HG02981 (cell line): ENCODE data around the gene TM2D3.

Experiments used
- ATAC-seq: cut with Tn5 transposase; IDR thresholded peaks from one replicate; pipeline ENCODE4 v1.9.1; 2021; ENCODE audit warnings: mild to moderate bottlenecking, moderate library complexity; ENCODE audit not compliant: unreplicated experiment

TM2D3 gene

DNA sequence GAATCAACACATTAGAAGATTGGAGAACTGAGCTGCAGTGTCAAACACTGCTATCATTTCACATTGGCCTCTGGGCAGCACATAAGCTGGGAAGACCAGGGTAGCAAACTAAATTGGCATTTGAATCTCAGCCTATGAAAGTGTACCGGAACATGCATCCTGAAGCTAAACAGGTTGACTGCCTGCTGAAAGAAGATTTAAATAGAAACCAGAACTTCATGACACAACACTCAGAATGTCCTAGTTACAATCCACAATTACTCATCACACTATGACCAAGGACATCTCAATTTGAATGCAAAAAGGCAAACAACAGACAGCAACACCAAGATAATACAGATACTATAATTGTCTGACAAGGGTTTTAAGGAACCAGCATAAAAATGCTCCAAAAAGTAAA is 26.2 kb downstream of the TM2D3 start:
- ATAC-seq: no peak

DNA sequence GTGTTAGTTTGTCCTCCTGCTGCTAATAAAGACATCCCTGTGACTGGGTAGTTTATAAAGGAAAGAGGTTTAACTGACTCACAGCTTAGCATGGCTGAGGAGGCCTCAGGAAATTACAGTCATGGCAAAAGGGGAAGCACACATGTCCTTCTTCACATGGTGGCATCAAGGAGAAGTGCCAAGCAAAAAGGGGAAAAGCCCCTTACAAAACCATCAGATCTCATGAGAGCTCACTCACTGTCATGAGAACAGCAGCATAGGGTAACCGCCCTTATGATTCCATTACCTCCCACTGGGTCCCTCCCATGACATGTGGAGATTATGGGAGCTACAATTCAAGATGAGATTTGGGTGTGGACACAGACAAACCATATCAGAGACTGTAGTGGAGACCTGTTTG is 27.0 kb downstream of the TM2D3 start:
- no peak for ATAC-seq

DNA sequence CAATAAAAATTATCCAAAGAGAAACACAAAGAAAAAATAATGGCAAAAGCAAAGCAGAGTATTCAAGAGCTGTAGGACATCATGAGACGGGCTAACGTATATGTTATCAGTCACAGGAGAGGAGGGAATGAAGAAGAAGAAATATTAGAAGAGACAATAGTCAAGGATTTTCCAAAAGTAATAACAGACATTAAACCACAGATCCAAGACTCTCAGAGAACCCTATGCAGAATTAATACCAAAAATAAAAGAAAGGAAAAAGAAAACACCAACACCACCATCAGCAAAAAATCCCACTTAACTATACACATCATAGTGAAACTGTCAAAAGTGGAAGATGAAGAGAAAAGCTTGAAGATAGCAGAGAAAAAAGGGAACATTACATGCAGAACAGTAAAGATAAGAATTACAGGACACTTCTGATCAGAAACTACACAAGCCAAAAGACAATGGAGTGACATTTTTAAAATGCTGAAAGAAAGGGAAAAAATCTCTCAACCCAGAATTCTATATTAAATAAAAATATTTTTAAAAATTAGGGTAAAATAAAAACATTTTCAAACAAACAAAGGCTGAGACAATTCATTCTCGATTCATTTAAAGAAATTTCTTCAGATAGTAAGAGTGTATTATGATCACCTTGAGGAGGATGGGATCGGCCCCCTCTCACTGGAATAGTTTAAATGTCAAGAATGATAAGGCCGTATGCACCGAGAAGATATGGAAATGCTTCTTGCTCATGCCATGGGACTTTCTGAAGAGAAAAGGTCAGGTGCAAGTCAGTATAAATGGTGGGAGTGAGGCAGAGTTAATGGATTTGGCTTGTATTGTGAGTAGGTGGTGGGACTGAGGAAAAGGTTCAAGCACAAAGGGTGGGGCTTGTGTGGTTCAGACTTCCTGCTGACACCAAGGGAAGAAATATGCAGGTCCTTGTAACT is 28.5 kb downstream of the TM2D3 start:
- ATAC-seq: no peak

DNA sequence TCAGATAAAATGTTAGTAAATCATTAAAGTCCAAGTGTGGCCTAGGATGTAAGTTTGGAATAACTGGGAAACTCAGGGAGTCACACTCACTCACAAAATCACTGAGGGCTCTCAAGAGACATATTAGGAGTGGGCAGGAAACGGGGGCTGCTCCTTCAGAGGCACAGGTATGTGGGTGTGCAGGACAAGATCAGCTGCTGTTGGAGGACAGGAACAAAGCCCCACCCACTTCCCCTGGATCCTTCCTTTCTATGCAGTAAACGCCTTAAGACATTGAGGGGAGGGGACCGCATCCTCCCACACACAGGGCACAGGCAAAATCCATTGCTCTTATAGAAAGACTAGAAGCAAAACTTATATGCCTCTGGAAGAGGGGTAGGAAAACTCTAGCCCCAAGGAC is 30.2 kb downstream of the TM2D3 start:
- no peak for ATAC-seq

DNA sequence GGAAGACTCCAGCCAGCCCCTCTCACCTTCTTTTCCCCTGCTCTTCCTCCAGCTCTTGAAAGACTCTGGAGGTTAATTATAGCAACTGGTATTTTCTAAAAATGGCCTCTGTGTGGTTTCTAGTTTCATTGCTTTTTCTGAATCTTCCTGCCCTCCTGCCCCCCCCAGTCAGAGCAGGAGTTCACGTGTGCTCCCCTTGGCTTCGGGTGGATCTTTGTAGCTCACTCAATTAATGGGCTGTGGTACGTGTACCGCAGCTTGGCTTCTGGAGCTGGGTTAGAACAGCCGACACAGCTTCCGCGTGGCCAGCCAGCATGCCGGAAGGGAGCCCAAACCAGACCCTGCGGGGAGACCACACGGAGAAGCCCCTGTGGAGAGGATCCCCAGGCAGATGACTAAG is 31.5 kb downstream of the TM2D3 start:
- ATAC-seq: no peak

DNA sequence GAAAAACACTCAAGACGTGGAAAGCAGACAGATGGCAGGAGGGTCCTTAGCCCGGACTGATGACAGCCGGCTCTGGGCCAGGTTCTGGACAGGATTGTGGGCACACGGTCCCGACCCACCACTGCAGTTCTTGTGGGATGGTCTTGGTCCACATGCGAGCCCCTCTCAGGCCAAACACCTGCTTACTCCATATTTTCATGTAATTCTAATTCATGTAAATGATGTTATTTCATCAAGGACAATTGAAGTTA is 32.6 kb downstream of the TM2D3 start:
- ATAC-seq: no peak

DNA sequence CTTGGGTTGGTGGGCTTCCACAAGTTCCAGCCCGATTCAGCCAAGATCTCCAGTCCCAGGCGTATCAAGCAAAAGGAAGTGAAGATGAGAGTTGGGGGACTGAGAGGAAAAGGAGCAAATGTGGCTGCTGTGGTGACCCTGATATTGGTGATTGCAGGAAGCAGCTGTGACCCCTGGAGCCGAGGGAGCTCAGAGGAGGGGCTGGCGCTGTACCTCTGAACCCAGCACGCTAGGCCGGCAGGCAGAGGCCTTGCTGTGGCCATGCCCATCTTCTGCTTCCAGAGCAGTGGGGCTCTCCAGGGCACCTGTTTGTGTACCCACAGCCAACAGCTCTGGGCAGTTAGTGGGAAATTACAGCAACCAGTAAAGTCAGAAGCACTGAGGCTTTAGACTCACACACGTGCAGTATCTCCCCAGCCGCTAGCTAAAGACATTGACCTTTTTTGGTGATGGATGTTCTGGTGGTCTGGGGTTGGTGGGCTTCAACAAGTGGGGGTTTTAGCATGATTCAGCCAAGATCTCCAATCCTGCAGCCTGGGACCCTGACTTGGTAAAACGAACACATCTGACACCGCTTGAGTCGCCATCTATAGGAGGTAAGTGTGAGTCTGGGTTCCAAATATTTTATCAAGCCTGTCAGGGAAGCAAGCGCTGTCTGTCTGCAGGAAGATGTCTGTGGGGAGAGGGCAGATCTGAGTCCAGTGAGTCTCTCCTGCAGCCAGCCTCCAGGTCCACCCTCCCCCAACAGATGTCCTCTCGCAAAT is 33.1 kb downstream of the TM2D3 start:
- ATAC-seq: no peak

DNA sequence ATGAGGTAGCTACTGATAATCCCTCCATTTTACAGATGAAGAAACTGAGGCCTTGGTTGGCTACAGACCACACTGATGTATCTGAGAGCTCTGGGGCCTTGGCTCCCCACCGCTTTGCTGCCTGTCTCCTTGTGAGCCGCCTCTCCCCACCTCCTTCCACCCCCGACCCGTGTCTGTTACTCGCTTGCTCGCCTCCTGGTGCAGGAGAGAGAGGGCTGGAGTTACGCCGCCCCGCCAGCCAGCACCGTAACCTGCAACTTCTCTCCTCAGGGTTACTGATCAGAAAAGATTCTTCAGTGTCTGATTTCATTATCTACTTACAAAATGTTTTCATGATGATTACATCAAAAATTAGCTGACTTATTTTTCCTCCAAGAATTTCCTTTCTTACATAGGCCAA is 34.1 kb downstream of the TM2D3 start:
- no peak for ATAC-seq

DNA sequence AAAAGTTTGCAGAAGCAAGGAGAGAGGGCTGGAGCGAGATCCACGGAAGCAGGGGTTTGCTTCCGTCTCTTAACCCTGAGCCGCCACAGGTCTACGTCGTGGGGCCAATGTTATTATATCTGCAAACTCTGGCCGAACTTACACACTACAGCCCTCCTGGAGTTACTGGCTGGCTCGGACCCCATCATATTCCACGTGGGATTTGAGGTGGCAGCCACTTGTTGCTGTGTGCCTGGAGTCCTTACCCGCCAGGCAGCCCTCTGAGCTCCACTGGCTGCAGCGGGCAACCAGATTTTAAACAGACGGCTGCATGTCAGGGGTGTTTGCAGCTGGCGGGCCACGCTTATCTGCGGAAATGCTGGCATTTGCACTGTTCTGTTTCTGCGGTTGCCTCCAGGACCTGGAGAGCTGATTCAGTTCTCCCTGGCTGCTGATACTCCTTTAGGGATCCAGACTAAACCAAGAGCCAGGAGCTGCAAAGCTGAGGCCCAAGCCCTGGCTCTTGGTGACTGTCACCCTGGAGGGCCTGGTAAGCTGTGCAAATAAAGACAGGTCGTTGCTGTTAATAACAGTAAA is 34.7 kb downstream of the TM2D3 start:
- ATAC-seq: no peak

DNA sequence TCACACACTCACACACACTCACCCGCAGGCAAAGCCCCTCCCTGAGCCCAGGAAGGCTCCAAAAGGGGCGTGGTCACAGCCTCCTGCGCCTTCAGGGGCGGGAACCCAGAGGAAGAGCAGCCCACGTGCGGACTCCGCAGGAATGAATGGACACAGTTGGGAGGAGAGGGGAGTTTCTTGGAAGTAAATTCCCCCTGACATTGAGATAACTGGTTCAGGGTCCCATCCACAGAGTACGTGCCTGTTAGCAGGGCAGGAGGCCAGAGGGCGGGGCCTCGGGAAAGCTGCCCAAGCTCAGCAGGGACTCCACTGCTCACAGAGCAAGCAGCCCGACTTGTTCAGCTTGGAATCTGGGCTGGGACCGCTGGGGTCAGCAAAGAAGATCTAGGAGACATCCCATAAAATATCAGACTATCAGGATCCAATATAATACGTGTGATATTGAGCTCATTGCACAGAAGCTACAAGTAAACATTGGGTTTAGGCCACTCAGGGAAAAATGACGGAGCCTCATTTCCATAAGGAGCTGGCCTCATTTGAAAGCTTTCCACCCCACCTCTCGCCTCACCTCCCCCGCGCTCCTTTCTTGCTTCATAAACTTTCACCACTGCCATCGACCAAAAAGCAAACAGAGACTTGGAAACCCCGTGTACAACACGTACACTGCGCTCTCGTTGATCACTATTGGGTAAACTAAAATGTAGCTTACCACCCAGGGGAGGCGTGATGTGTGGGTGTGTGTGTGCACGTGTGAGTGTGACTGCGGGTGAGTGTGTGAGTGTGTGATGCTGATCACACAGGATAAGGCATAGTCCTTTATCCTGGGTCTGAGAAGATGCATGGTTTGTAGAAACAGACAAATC is 36.0 kb downstream of the TM2D3 start:
- no peak for ATAC-seq

DNA sequence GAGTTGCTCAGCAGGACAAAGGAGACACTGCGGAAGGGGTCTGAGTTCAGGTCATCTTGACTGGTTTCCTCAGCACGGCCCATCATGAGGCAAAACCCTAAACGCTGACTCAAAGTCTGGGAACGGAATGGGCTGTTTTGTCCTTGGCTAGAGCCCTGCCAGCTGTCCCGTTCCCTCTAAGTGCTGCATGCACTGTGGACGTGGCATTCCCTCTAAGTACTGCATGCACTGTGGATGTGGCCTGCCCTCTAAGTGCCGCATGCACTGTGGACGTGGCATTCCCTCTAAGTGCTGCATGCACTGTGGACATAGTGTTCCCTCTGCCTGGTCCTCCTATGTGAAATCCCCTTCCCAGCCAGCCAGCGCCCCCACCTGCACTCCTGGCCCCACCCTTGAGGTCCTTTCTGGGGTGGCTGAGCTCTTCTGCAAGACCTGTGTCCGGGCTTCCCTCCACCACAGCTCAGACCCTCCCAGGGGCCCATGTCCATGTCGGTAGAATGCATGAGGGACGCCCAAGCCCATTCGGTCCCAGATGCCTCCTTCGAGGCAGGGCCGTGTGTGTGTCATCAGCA is 36.7 kb downstream of the TM2D3 start:
- no peak for ATAC-seq

DNA sequence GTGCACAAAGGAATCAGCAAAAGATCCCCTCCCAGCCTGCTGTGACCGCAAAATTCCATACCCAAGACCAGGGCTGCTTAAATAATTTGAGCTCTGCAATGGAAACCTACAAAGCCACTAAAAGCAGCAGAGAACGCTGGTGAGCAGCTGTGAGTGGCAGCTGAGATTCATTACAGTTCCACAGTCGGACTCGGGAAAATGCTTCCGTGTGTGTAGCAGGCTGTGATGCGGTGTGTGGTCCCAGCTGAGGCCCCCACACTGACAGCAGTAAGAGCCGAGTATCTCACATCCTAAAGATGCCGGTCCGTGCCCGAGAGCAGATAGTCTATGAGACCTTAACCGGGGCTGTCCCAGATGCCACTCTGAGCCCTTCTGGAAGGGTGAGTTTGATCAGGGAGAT is 37.4 kb downstream of the TM2D3 start:
- no peak for ATAC-seq

DNA sequence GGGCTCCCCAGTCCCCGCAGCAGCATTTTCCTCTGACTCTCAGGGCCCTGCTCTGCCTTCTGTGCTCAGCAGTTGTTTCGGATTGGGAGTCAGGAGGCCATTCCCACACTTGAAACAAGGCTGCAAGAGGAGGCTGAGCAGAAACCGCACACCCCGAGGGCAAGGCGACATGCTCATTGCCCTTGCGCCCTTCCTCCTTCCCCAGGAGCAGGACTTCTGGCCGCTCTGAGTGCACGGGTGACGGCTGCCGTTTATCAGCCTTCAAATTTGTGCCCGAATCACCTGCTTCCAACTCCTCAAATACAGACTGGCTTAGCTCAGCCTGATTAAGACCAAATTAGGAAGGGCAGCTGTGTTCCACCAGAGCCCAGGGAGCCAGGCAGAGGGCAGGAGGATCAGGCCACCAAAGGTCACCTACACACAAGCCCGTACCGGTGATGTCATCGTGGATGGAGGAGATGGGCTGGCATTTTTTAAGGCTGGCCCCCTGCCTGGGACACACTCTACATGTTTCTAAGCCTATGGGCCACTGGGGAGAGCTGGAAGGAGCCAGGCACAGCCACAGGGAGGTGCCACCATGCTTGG is 38.1 kb downstream of the TM2D3 start:
- ATAC-seq: no peak

DNA sequence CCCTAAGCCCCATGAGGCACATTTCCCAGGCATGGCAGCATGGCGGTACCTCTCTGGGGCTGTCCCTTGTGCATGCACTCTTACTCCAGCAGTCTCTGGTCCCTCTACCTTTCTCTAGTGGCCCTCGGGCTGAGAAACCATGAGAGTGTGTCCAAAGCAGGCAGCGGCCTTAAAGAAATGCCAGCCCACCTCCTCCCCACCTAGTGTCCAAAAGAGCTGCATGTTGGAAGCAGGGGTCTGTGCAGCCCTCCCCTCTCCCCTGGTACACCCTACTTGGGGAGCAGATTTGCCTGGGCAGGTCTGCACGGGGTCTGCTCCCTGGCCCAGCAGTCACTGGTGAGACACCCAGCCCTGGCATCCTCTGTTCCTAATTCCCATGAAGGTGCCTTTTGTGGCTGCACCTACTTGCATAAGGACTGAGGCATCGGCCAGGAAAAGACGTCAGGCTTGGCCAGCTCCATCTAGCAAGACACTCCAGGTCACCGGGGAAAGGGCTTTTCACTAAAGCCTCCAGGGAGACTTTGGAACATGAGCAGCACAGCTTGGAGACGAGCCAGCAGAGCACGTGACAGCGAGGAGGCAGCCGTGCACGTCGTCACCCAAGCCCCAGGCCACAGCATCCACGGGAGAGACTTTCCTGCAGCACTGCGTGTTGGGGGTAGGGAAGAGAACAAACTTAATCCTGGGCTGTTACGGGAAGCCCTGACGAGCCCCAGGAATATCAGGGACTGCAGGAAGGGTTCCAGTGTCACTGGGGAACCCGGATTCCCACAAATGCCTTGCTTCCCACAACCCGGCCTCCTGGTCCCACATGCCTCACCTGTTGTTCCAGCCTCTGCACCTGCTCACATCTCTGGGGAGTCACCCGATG is 38.8 kb downstream of the TM2D3 start:
- no peak for ATAC-seq

DNA sequence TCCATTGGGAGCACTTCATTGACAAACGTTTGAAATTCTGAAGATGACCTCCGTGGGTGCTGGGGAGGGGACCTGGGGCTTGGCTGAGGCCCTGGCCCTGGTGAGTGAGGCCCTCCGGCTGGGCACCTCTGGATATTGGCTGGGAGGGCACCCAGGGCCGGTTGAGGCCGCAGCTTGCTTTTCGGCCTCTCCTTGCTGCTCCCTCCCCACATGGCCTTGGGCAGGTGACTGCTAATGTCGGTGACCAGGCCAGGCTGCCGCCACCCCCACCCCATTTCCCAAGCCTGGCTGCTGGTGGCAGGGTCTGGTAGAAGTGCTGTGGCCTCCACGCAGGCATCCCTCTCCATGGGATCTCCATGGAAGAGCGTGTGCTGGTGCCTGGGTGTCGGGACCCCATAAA is 39.5 kb downstream of the TM2D3 start:
- ATAC-seq: no peak

DNA sequence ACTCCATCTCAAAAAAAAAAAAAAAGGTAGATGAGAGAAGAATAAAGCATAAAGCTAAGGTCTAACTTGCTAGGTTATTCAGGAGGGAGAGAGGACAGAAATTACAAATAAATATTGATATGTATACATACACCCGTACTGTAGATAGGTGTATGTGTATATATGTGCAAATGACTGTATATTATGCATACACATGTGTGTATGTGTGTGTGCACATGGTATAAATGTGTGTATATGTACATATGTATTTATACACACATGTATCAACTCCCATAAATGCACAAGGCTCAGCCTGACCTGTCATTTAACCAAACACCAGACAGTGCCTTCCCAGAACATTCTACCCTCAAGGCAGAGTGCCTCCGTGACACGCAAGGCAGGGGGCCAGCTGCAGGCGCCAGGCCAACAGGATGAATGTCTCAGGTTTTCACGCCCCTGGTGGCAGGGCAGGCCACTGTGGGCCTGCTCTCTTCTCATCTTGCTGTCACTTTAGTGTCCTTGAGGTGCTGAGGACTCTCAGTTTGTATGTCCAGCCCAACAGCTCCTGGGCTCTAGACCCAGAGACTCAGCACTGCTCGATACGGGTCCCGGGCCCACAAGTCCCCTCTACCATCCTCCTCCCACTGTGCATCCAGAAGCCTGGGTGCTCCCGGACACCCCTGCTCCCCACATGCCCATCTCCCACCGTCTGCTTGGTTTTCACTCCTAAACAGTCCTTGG is 40.4 kb downstream of the TM2D3 start:
- ATAC-seq: no peak

DNA sequence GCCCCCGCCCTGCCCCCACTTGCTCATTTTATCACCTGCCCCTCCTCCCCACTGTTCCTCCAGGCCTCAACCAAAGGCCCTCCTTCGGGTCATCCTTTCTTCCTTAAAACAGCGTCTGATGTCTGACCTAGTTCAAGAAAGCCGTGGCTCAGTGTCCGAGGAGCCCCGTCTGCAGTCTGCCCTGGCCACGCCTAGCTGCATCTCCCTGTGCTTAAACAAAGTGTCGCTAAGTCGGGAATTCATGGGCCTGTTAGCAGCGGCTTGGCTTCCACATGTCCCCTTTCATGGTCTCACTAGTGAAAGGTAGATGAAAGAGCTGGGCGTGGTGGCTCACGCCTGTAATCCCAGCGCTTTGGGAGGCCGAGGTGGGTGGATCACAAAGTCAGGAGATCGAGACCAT is 41.2 kb downstream of the TM2D3 start:
- no peak for ATAC-seq

DNA sequence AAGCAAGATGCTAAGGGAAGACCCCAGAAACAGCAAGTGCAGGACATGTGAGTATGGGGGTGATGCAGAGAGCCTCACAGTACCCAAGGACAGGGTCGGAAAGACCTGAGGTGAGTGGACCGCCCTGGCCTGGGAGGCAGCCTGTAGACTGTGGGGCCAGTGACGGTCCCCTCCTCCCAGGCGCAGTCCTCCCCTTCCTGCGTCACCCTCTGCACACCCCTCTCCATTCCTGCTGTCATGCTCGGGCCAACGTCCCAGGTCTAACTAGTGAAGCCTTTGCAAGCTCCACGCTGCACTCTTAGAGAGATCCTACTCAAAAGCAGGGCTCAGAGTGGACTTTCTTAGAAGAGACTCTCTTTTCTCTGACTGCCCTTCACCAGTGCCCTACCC is 41.6 kb downstream of the TM2D3 start:
- ATAC-seq: no peak
